ENCODE data around the gene SLC45A2. TPM values are rescaled to one million over a fixed set of nuclear protein-coding genes. Genes with fewer than 3 reads are reported as not detected.

Gene SLC45A2
- polyA plus RNA-seq, 1 donor from 2014 or later: 1.2 TPM

DNA sequence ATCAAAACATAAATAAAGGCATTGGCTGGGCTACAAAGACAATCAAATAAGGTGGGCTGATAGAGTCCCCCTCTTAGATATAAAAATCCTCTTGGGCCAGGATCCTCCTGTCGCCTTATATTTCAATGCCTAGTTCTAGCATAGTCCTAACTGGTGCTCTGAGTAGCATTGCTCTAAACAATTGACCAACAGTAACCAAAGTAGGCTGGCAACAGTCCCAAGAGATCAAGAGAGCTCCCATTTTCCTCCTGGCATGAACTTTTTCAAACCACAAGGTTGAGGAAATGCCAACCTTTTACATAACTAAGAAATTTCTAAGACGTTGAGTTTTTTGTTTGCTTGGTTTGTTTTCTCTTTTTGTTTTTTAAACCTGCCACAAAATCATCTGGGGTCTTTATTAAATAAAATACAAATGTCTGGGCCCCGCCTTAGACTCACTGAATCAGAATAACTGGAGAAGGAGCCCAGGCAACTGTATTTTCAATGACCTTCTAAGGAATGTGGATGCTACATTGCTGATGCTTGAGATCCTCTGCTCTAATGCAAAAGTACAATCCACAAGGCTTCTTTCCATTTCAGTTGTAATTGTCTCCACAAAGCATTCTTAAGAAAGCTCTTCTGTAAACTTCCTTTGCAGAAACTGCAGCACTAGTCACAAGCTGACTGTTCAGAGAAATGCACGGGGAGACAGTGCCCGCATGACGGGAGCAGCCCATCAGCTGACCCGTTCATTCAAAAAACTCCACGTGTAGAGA, 2.9 kb downstream of the SLC45A2 start:
- H3K9me3 ChIP-seq (ENCODE audit: low read length): no peaks in the 10 kb centered on the region
- H3K27me3 ChIP-seq (ENCODE audit: insufficient read depth, low read depth, low read length): no peaks in the 10 kb centered on the region
- H3K9ac ChIP-seq (ENCODE audit: low read length): no peak overlapping the region
- H3F3A ChIP-seq (ENCODE audit: insufficient read depth, low read length, poor library complexity, severe bottlenecking): no peaks in the 10 kb centered on the region
- H3K4me2 ChIP-seq (ENCODE audit: low read length): no peak overlapping the region
- H4K20me1 ChIP-seq (ENCODE audit: insufficient read depth): no peaks in the 10 kb centered on the region
- H3K36me3 ChIP-seq (ENCODE audit: insufficient read depth, low read length): peaks cover 11% of the 10 kb centered on the region
- no peak overlapping the region for H3K4me3 ChIP-seq (ENCODE audit: low read length)
- H2AFZ ChIP-seq (ENCODE audit: low read depth, low read length): no peak overlapping the region
- H3K9me2 ChIP-seq (ENCODE audit: insufficient read depth, low read length): no peaks in the 10 kb centered on the region
- TF ChIP-seq SMC3 (conservative IDR thresholded peaks at IDR 0.05; ENCODE audit: poor library complexity): no peak
- TF ChIP-seq, protein P1, sequence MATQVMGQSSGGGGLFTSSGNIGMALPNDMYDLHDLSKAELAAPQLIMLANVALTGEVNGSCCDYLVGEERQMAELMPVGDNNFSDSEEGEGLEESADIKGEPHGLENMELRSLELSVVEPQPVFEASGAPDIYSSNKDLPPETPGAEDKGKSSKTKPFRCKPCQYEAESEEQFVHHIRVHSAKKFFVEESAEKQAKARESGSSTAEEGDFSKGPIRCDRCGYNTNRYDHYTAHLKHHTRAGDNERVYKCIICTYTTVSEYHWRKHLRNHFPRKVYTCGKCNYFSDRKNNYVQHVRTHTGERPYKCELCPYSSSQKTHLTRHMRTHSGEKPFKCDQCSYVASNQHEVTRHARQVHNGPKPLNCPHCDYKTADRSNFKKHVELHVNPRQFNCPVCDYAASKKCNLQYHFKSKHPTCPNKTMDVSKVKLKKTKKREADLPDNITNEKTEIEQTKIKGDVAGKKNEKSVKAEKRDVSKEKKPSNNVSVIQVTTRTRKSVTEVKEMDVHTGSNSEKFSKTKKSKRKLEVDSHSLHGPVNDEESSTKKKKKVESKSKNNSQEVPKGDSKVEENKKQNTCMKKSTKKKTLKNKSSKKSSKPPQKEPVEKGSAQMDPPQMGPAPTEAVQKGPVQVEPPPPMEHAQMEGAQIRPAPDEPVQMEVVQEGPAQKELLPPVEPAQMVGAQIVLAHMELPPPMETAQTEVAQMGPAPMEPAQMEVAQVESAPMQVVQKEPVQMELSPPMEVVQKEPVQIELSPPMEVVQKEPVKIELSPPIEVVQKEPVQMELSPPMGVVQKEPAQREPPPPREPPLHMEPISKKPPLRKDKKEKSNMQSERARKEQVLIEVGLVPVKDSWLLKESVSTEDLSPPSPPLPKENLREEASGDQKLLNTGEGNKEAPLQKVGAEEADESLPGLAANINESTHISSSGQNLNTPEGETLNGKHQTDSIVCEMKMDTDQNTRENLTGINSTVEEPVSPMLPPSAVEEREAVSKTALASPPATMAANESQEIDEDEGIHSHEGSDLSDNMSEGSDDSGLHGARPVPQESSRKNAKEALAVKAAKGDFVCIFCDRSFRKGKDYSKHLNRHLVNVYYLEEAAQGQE (IDR thresholded peaks at IDR 0.05; ENCODE audit: borderline replicate concordance): no peak
- no peak for TF ChIP-seq MXI1 (conservative IDR thresholded peaks at IDR 0.05; ENCODE audit: poor library complexity, severe bottlenecking)
- no peak for TF ChIP-seq EZH2 (IDR thresholded peaks at IDR 0.05; ENCODE audit: borderline replicate concordance, insufficient read depth, low read length, poor library complexity, severe bottlenecking)
- TF ChIP-seq POLR2AphosphoS5 (IDR thresholded peaks at IDR 0.05): no peak
- TF ChIP-seq, protein P2, sequence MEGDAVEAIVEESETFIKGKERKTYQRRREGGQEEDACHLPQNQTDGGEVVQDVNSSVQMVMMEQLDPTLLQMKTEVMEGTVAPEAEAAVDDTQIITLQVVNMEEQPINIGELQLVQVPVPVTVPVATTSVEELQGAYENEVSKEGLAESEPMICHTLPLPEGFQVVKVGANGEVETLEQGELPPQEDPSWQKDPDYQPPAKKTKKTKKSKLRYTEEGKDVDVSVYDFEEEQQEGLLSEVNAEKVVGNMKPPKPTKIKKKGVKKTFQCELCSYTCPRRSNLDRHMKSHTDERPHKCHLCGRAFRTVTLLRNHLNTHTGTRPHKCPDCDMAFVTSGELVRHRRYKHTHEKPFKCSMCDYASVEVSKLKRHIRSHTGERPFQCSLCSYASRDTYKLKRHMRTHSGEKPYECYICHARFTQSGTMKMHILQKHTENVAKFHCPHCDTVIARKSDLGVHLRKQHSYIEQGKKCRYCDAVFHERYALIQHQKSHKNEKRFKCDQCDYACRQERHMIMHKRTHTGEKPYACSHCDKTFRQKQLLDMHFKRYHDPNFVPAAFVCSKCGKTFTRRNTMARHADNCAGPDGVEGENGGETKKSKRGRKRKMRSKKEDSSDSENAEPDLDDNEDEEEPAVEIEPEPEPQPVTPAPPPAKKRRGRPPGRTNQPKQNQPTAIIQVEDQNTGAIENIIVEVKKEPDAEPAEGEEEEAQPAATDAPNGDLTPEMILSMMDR (IDR thresholded peaks at IDR 0.05; ENCODE audit: poor library complexity, severe bottlenecking): no peak
- no peak for TF ChIP-seq RAD21 (conservative IDR thresholded peaks at IDR 0.05)
- TF ChIP-seq TAF1 (IDR thresholded peaks at IDR 0.05; ENCODE audit: low read depth): no peak
- TF ChIP-seq EP300 (conservative IDR thresholded peaks at IDR 0.05; ENCODE audit: poor library complexity, severe bottlenecking): no peak
- no peaks in the 10 kb centered on the region for H3K79me2 ChIP-seq (replicated peaks; ENCODE audit: insufficient read depth, low read length)
- no peak overlapping the region for H3K27ac ChIP-seq (ENCODE audit: low read length)

DNA sequence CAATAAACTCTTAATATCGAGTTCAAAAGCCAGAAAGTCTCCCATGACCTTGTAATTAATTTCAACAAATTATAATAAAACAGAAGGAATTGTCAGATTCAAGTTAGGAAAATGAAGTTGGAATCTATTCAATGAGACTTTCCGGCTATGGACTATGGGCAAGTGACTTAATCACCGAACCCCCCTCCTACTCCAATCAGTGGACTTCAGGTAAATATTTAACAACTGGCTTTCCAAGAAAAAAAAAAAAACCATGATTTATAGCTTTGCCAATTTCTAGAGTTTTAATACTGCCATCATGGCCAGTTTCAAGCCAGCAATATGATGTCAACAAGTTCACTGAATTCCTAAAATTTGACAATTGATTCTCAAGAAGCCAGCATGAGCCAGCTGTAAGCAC, 4.5 kb downstream of the SLC45A2 start:
- TF ChIP-seq, protein P1 (IDR thresholded peaks at IDR 0.05; ENCODE audit: borderline replicate concordance): no peak
- no peak for TF ChIP-seq EZH2 (IDR thresholded peaks at IDR 0.05; ENCODE audit: borderline replicate concordance, insufficient read depth, low read length, poor library complexity, severe bottlenecking)
- TF ChIP-seq, protein P2 (IDR thresholded peaks at IDR 0.05; ENCODE audit: poor library complexity, severe bottlenecking): no peak
- TF ChIP-seq EP300 (conservative IDR thresholded peaks at IDR 0.05; ENCODE audit: poor library complexity, severe bottlenecking): no peak
- TF ChIP-seq TAF1 (IDR thresholded peaks at IDR 0.05; ENCODE audit: low read depth): no peak
- no peak for TF ChIP-seq POLR2AphosphoS5 (IDR thresholded peaks at IDR 0.05)
- TF ChIP-seq MXI1 (conservative IDR thresholded peaks at IDR 0.05; ENCODE audit: poor library complexity, severe bottlenecking): no peak
- no peak for TF ChIP-seq SMC3 (conservative IDR thresholded peaks at IDR 0.05; ENCODE audit: poor library complexity)
- TF ChIP-seq RAD21 (conservative IDR thresholded peaks at IDR 0.05): no peak
- H2AFZ ChIP-seq (ENCODE audit: low read depth, low read length): no peak overlapping the region
- H3F3A ChIP-seq (ENCODE audit: insufficient read depth, low read length, poor library complexity, severe bottlenecking): no peaks in the 10 kb centered on the region
- H3K9ac ChIP-seq (ENCODE audit: low read length): no peak overlapping the region
- H3K36me3 ChIP-seq (ENCODE audit: insufficient read depth, low read length): peaks cover 5% of the 10 kb centered on the region
- no peaks in the 10 kb centered on the region for H3K27me3 ChIP-seq (ENCODE audit: insufficient read depth, low read depth, low read length)
- no peaks in the 10 kb centered on the region for H3K9me2 ChIP-seq (ENCODE audit: insufficient read depth, low read length)
- H3K79me2 ChIP-seq (replicated peaks; ENCODE audit: insufficient read depth, low read length): no peaks in the 10 kb centered on the region
- no peaks in the 10 kb centered on the region for H4K20me1 ChIP-seq (ENCODE audit: insufficient read depth)
- no peak overlapping the region for H3K27ac ChIP-seq (ENCODE audit: low read length)
- no peak overlapping the region for H3K4me3 ChIP-seq (ENCODE audit: low read length)
- H3K4me2 ChIP-seq (ENCODE audit: low read length): no peak overlapping the region
- H3K9me3 ChIP-seq (ENCODE audit: low read length): no peaks in the 10 kb centered on the region

Measured in neural cell (in vitro differentiated cells).